Hematopoietic multipotent progenitor cell treated with erythropoietin and hydrocortisone succinate and interleukin-3 and kit ligand, for 15 days (in vitro differentiated cells): ENCODE results near the gene PRRX1.

ENCODE experiments used
- DNase-seq: peaks from one replicate; pipeline ENCODE4 v3.0.0-alpha.2; 2015; ENCODE audit warnings: low spot score

The PRRX1 gene

DNA sequence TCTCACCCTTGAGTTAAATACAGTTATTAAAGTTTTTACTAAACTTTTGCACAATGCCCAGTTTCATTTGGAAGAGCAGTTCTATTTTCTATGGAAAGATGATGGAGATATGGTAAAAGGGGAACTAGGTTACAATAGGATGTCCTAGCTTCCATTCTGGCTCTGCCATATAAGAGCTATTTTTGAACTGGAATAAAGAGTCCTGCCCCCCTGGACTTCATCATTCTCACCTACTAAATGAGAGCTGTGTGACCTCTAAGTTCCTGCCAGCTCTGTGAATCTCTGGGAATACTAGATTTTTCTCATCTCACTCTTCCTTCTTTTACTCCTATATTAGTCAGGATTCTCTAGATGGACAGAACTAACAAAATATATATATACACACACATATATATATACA, 106.3 kb downstream of the PRRX1 start:
- no peak for DNase-seq

DNA sequence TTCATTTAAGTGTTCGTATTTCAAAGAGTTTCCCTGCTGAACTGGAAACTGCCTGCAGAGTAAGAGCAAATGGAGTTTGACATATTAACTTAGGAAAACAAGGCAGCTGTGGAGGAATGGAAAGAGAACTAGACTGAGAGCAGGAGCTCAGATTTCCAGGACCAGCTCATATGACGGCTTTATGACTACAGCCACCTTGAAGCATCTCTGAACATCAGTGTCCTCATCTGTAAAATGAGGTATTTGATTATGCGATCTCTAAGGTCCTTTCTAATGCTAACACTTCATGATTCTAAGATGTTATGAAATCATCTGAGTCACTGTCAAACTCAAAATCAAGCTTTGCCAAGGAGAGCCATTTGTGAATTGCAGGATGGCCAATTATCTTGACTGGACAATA, 112.3 kb downstream of the PRRX1 start:
- no peak for DNase-seq

DNA sequence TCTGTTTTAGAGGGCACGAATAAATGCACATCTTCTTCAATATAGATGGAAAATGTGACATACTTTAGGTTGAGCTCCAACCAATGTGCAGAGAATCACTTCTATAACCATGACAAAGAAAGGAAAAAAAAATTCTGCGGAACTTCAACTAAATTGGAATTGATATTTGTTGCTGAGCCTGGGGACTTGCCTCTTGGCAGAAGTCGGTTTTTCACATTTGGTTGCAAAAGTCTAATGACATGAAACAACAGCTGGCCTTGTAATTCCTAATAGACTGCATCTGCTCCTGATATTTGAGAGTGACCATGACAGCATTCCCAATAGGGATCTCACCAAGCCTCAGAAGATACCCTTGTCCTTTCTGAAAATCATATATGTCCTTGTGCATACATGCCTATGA, 112.8 kb downstream of the PRRX1 start:
- DNase-seq = no peak
